Measurements from ENCODE around the gene MYADML2.

MYADML2 gene

DNA sequence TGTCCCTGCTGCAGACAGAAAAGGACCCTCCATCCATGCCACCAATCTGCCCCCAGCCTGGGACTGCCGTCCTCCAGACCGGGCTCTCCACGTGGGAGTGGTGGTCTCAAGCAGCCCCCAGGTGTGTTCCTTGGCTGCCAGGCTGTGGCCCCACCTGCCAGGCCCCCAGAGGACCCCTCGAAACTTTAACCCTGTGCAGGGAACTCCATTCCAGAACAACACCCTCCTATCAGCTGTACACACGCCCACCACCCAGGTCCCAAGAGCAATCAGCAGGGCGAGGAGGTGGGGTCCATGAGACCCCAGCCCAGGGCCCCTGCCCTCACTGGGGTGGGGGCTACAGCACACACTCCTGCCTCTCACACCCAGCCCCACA, 11.3 kb downstream of the MYADML2 start:
- ATAC-seq, result no peak
- TF ChIP-seq ARNTL (CRISPR knock-in tag; IDR thresholded peaks at IDR 0.05; ENCODE audit: borderline replicate concordance, low read depth) (no peak), ZNF8 (CRISPR knock-in tag; IDR thresholded peaks at IDR 0.05) (no peak), SNAI2 (CRISPR knock-in tag; IDR thresholded peaks at IDR 0.05) (no peak), ZC3H10 (CRISPR knock-in tag; IDR thresholded peaks at IDR 0.05) (no peak), ZFP30 (CRISPR knock-in tag; IDR thresholded peaks at IDR 0.05) (no peak), ZNF70 (CRISPR knock-in tag; IDR thresholded peaks at IDR 0.05) (no peak), OSR1 (CRISPR knock-in tag; IDR thresholded peaks at IDR 0.05) (no peak), TOX (CRISPR knock-in tag; IDR thresholded peaks at IDR 0.05; ENCODE audit: borderline replicate concordance) (no peak), RARB (CRISPR knock-in tag; IDR thresholded peaks at IDR 0.05) (no peak), TCF4 (CRISPR knock-in tag; IDR thresholded peaks at IDR 0.05; ENCODE audit: borderline replicate concordance) (no peak)
- TF ChIP-seq, protein P1, sequence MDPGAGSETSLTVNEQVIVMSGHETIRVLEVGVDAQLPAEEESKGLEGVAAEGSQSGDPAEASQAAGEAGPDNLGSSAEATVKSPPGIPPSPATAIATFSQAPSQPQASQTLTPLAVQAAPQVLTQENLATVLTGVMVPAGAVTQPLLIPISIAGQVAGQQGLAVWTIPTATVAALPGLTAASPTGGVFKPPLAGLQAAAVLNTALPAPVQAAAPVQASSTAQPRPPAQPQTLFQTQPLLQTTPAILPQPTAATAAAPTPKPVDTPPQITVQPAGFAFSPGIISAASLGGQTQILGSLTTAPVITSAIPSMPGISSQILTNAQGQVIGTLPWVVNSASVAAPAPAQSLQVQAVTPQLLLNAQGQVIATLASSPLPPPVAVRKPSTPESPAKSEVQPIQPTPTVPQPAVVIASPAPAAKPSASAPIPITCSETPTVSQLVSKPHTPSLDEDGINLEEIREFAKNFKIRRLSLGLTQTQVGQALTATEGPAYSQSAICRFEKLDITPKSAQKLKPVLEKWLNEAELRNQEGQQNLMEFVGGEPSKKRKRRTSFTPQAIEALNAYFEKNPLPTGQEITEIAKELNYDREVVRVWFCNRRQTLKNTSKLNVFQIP (CRISPR knock-in tag; IDR thresholded peaks at IDR 0.05; ENCODE audit: borderline replicate concordance, low read depth), result no peak
- TF ChIP-seq, protein P2, sequence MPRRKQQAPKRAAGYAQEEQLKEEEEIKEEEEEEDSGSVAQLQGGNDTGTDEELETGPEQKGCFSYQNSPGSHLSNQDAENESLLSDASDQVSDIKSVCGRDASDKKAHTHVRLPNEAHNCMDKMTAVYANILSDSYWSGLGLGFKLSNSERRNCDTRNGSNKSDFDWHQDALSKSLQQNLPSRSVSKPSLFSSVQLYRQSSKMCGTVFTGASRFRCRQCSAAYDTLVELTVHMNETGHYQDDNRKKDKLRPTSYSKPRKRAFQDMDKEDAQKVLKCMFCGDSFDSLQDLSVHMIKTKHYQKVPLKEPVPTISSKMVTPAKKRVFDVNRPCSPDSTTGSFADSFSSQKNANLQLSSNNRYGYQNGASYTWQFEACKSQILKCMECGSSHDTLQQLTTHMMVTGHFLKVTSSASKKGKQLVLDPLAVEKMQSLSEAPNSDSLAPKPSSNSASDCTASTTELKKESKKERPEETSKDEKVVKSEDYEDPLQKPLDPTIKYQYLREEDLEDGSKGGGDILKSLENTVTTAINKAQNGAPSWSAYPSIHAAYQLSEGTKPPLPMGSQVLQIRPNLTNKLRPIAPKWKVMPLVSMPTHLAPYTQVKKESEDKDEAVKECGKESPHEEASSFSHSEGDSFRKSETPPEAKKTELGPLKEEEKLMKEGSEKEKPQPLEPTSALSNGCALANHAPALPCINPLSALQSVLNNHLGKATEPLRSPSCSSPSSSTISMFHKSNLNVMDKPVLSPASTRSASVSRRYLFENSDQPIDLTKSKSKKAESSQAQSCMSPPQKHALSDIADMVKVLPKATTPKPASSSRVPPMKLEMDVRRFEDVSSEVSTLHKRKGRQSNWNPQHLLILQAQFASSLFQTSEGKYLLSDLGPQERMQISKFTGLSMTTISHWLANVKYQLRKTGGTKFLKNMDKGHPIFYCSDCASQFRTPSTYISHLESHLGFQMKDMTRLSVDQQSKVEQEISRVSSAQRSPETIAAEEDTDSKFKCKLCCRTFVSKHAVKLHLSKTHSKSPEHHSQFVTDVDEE (CRISPR knock-in tag; IDR thresholded peaks at IDR 0.05), result no peak
- TF ChIP-seq, protein P3, sequence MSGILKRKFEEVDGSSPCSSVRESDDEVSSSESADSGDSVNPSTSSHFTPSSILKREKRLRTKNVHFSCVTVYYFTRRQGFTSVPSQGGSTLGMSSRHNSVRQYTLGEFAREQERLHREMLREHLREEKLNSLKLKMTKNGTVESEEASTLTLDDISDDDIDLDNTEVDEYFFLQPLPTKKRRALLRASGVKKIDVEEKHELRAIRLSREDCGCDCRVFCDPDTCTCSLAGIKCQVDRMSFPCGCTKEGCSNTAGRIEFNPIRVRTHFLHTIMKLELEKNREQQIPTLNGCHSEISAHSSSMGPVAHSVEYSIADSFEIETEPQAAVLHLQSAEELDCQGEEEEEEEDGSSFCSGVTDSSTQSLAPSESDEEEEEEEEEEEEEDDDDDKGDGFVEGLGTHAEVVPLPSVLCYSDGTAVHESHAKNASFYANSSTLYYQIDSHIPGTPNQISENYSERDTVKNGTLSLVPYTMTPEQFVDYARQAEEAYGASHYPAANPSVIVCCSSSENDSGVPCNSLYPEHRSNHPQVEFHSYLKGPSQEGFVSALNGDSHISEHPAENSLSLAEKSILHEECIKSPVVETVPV (CRISPR knock-in tag; IDR thresholded peaks at IDR 0.05), result no peak

DNA sequence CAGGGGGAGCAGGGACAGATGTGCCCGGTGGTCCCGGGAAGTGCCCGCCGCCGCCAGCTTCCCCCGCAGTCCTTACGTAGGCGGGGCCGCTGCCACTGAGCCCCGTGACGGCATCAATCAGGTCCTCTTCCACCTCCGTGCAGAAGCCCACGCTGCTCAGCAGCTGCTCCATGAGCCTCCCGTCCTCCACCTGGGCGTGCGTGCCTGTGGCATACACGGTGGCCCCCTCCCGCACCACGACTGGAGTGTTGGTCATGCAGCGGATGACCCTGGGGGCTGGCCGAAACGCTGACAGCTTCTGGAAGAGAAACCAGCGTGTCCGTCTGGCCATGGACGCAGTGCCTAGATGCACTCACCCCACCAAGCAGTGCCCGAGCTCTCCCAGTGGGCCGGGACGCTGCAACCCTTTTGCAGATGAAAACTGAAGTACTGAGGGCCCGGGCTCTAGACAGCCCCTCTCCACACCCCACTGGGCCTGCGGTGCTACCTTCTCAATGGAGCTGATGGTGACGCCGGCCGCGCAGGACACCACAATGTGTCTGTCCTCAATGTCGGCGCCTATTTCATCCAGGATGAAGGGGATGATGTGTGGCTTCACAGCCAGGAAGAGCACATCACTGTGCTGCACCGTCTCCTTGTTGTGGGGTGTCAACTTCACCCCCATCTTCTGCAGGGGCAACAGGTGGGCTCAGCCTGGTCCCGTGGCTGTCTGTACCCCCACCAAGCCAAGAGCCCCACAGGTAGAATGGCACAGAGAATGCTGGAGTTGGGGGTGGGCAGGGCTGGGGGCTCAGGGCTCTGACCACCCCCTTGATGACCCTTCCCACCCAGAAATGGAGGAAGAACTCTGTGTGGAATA, 12.0 kb downstream of the MYADML2 start:
- ATAC-seq, result no peak
- TF ChIP-seq ZNF70 (CRISPR knock-in tag; IDR thresholded peaks at IDR 0.05), result no peak
- no peak for TF ChIP-seq ZC3H10 (CRISPR knock-in tag; IDR thresholded peaks at IDR 0.05)

DNA sequence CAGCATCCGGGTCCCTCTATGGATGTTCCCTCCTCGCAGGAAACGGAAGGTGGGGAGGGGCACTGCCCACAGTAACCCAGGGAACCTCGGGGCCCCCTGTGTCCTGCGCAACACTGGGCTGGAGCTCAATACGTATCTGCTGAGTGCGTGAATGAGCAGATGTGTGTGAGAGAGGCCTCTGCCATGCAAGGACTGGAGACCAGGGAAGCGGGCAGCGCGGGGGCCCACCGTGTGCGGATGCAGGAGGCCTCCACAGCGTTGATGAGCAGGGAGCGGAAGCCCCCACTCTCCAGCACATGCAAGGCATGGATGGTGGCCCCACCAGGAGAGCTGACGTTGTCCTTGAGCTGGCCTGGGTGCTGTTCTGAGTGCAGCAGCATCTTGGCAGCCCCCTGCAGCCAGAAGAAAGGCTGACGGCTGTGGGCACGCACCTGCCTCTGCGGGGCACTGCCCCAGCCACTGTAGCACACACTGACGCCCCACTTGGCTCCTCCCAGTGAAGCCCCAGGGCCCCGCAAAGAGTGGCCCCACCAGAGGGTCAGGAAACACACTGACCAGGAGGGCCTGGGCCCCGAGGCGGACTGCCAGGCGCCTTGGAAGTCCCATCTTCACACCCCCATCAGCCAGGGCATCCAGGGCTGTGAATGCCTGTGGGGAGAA, 12.8 kb downstream of the MYADML2 start:
- no peak for ATAC-seq
- TF ChIP-seq ZFP30 (CRISPR knock-in tag; IDR thresholded peaks at IDR 0.05) (no peak), CSDC2 (CRISPR knock-in tag; IDR thresholded peaks at IDR 0.05) (no peak), OSR1 (CRISPR knock-in tag; IDR thresholded peaks at IDR 0.05) (no peak), GLIS3 (CRISPR knock-in tag; IDR thresholded peaks at IDR 0.05) (no peak), ZNF565 (CRISPR knock-in tag; conservative IDR thresholded peaks at IDR 0.05; ENCODE audit: low read depth) (no peak), ESRRG (CRISPR knock-in tag; IDR thresholded peaks at IDR 0.05) (no peak), TCF4 (CRISPR knock-in tag; IDR thresholded peaks at IDR 0.05; ENCODE audit: borderline replicate concordance) (no peak)
- TF ChIP-seq, protein P1 (CRISPR knock-in tag; IDR thresholded peaks at IDR 0.05; ENCODE audit: borderline replicate concordance, low read depth), result no peak
- TF ChIP-seq, protein P3 (CRISPR knock-in tag; IDR thresholded peaks at IDR 0.05), result no peak
- TF ChIP-seq, protein P4, sequence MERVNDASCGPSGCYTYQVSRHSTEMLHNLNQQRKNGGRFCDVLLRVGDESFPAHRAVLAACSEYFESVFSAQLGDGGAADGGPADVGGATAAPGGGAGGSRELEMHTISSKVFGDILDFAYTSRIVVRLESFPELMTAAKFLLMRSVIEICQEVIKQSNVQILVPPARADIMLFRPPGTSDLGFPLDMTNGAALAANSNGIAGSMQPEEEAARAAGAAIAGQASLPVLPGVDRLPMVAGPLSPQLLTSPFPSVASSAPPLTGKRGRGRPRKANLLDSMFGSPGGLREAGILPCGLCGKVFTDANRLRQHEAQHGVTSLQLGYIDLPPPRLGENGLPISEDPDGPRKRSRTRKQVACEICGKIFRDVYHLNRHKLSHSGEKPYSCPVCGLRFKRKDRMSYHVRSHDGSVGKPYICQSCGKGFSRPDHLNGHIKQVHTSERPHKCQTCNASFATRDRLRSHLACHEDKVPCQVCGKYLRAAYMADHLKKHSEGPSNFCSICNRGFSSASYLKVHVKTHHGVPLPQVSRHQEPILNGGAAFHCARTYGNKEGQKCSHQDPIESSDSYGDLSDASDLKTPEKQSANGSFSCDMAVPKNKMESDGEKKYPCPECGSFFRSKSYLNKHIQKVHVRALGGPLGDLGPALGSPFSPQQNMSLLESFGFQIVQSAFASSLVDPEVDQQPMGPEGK (CRISPR knock-in tag; IDR thresholded peaks at IDR 0.05; ENCODE audit: borderline replicate concordance), result no peak

Measured in SK-N-SH treated with all-trans-retinoic acid at 6 μM for 48 hours (cell line).